Measurements from ENCODE around the gene PRPF39.

Gene PRPF39, protein sequence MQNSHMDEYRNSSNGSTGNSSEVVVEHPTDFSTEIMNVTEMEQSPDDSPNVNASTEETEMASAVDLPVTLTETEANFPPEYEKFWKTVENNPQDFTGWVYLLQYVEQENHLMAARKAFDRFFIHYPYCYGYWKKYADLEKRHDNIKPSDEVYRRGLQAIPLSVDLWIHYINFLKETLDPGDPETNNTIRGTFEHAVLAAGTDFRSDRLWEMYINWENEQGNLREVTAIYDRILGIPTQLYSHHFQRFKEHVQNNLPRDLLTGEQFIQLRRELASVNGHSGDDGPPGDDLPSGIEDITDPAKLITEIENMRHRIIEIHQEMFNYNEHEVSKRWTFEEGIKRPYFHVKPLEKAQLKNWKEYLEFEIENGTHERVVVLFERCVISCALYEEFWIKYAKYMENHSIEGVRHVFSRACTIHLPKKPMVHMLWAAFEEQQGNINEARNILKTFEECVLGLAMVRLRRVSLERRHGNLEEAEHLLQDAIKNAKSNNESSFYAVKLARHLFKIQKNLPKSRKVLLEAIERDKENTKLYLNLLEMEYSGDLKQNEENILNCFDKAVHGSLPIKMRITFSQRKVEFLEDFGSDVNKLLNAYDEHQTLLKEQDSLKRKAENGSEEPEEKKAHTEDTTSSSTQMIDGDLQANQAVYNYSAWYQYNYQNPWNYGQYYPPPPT

DNA sequence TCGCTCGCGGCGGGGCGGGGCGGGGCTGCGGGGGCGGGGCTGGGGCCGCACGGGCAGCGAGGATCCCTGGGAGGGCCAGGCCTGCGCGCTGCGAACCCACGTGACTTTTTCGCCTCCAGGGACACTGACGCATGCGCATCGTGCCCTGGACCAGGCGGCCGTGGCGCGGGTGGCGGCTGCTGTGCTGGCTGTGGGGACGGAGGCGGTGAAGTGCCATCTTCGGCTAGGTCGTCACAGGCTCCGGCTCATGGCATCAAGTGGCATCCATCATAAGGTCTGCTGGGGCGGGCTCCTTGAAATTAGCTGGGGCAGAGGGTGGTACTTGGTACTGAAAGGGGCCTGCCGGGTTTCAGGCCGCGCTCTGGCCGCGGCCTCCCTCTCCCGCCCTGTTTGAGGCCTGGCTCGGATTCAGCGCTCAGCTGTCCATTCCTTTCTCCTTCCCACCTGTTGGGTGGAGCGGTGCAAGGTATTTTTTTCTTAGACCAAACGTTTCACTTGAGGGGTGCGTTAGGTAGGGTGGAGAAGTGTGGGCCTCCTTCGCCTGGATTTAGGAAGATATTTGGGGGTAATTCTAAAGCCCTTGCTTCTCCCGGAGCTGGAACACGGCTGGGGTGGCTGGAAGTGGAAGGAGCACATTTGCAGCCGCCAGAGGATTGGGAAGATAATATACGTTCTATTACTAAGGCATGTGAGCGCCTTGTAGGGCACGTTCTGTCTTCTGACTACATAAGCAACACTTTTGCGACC is at the start of gene PRPF39:
Gene PRPF39 (plus strand): TSS at position 141 of the 747 bp plus-strand sequence. CDS start 11,124 bp downstream, outside the sequence.
- Histone ChIP-seq H3K9ac (ENCODE audit: low read depth, low read length) (peak within 1 kb of the TSS; percentile 98), H3K9me3 (ENCODE audit: control insufficient read depth, insufficient read depth, low read length) (no peaks in the 10 kb centered on the region), H3K36me3 (ENCODE audit: insufficient read depth, low read length) (no peaks in the 10 kb centered on the region), H3K4me1 (ENCODE audit: insufficient read depth, low read length) (peaks cover 11% of the 10 kb centered on the region; the same call in 1 of the 2 replicates)

- peaks cover 6% of the 10 kb centered on the region for H3K9me3 ChIP-seq (ENCODE audit: control insufficient read depth, insufficient read depth, low read length)
- H3K36me3 ChIP-seq (ENCODE audit: insufficient read depth, low read length): peaks cover 3% of the 10 kb centered on the region; the same call in 1 of the 2 replicates
- no peaks in the 10 kb centered on the region for H3K4me1 ChIP-seq (ENCODE audit: insufficient read depth, low read length)
- no peak overlapping the region for H3K9ac ChIP-seq (ENCODE audit: low read depth, low read length)
These were observed 49.2 kb upstream of the PRPF39 start for GRCh38 chr14:45034730-45035129.

DNA sequence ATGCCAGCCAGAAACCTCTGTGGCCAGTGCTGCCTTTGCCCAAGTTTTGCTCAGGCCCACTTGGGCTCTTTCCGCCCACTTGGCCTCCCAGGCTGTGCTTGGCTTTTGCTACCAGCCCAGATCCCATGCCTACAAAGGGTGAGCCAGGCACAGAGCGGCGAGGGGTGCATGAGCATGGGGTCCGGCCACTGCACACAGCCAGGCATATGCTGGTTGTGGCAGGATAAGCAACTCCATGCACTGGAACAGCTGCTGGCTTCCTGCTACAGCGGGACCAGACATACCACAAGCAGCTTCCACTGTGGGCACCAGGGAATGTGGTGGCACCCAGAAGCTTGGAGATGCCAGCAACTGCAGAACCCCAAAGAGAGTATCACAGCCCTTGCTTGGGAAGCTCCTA is 45.7 kb upstream of the PRPF39 start:
- peaks cover 3% of the 10 kb centered on the region; the same call in 1 of the 2 replicates for H3K36me3 ChIP-seq (ENCODE audit: insufficient read depth, low read length)

DNA sequence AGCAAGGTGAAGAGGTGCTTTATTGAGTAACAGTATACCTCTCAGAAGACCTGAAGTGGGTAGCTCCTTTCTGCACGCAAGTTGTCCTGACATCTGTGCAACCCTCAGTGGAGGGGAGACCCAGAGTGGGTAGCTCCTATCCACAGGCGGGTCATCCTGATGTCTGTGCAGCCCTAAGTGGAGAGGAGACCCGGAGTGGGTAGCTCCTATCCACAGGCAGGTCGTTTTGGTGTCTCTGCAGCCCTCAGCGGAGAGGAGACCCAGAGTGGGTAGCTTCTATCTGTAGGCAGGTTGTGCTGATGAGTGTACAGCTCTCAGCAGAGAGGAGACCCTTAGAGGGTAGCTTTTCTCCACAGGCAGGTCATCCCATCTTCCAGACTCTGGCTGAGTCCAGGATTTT is 45.1 kb upstream of the PRPF39 start:
- H3K36me3 ChIP-seq (ENCODE audit: insufficient read depth, low read length): peaks cover 3% of the 10 kb centered on the region; the same call in 1 of the 2 replicates
- peaks cover 6% of the 10 kb centered on the region for H3K9me3 ChIP-seq (ENCODE audit: control insufficient read depth, insufficient read depth, low read length)
- no peaks in the 10 kb centered on the region for H3K4me1 ChIP-seq (ENCODE audit: insufficient read depth, low read length)

More for the DNA sequence above, 45.7 kb upstream of the PRPF39 start:
- no peaks in the 10 kb centered on the region for H3K4me1 ChIP-seq (ENCODE audit: insufficient read depth, low read length)
- H3K9me3 ChIP-seq (ENCODE audit: control insufficient read depth, insufficient read depth, low read length): peaks cover 6% of the 10 kb centered on the region
- H3K9ac ChIP-seq (ENCODE audit: low read depth, low read length): no peak overlapping the region

GRCh38 chr14:45039390-45039789 is 44.5 kb upstream of the PRPF39 start:
- Histone ChIP-seq H3K9me3 (ENCODE audit: control insufficient read depth, insufficient read depth, low read length) (peaks cover 6% of the 10 kb centered on the region), H3K4me1 (ENCODE audit: insufficient read depth, low read length) (no peaks in the 10 kb centered on the region), H3K36me3 (ENCODE audit: insufficient read depth, low read length) (peaks cover 3% of the 10 kb centered on the region; the same call in 1 of the 2 replicates), H3K9ac (ENCODE audit: low read depth, low read length) (no peak overlapping the region)

More for the DNA sequence above, 45.1 kb upstream of the PRPF39 start:
- H3K9ac ChIP-seq (ENCODE audit: low read depth, low read length): no peak overlapping the region

- peaks cover 6% of the 10 kb centered on the region for H3K9me3 ChIP-seq (ENCODE audit: control insufficient read depth, insufficient read depth, low read length)
These were observed 42.3 kb upstream of the PRPF39 start for GRCh38 chr14:45041641-45042040.

DNA sequence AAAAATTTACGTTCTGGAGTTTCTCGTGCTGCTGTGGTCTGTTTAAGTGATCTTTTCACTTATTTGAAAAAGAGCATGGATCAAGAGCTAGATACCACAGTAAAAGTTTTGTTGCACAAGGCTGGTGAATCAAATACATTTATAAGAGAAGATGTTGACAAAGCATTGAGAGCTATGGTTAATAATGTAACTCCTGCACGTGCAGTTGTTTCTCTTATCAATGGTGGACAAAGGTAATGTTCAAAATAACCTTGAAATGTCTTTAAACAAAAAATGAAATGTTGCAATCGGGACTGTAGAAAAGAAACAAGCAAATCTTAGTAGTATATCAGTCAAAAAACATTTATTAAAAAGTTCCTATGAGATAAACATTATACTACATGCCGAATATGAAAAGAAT is 39.3 kb upstream of the PRPF39 start:
- H3K4me1 ChIP-seq (ENCODE audit: insufficient read depth, low read length): no peaks in the 10 kb centered on the region
- no peaks in the 10 kb centered on the region; the same call in 1 of the 2 replicates for H3K36me3 ChIP-seq (ENCODE audit: insufficient read depth, low read length)
- no peak overlapping the region for H3K9ac ChIP-seq (ENCODE audit: low read depth, low read length)
- H3K9me3 ChIP-seq (ENCODE audit: control insufficient read depth, insufficient read depth, low read length): no peaks in the 10 kb centered on the region; the same call in 1 of the 2 replicates

More at GRCh38 chr14:45041641-45042040, 42.3 kb upstream of the PRPF39 start:
- no peak overlapping the region for H3K9ac ChIP-seq (ENCODE audit: low read depth, low read length)
- peaks cover 3% of the 10 kb centered on the region; the same call in 1 of the 2 replicates for H3K36me3 ChIP-seq (ENCODE audit: insufficient read depth, low read length)
- H3K4me1 ChIP-seq (ENCODE audit: insufficient read depth, low read length): no peaks in the 10 kb centered on the region

GRCh38 chr14:45048385-45048784 is 35.5 kb upstream of the PRPF39 start:
- H3K4me1 ChIP-seq (ENCODE audit: insufficient read depth, low read length): no peaks in the 10 kb centered on the region
- H3K9ac ChIP-seq (ENCODE audit: low read depth, low read length): no peak overlapping the region
- H3K9me3 ChIP-seq (ENCODE audit: control insufficient read depth, insufficient read depth, low read length): no peaks in the 10 kb centered on the region
- peaks cover 3% of the 10 kb centered on the region for H3K36me3 ChIP-seq (ENCODE audit: insufficient read depth, low read length)

DNA sequence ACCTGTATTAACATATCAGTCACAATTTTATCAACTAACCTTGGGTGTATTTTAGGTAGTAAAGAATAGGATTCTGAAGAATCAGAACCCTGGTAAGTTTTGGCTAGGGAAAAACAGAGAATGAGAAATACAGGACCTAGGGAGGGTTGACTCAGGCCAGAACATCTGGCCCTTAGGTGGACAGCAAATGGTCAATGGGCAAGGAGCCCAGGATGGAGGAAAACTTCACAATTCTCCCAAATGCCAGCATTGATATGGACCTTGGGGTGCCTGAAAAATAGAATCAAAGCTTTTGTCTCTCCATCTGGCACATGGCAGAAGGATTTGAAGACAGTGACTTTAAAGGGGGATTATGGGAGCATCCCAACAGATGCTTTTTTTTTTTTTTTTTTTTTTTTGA is 32.7 kb upstream of the PRPF39 start:
- Histone ChIP-seq H3K9ac (ENCODE audit: low read depth, low read length) (no peak overlapping the region), H3K9me3 (ENCODE audit: control insufficient read depth, insufficient read depth, low read length) (no peaks in the 10 kb centered on the region), H3K4me1 (ENCODE audit: insufficient read depth, low read length) (no peaks in the 10 kb centered on the region), H3K36me3 (ENCODE audit: insufficient read depth, low read length) (peaks cover 3% of the 10 kb centered on the region)

DNA sequence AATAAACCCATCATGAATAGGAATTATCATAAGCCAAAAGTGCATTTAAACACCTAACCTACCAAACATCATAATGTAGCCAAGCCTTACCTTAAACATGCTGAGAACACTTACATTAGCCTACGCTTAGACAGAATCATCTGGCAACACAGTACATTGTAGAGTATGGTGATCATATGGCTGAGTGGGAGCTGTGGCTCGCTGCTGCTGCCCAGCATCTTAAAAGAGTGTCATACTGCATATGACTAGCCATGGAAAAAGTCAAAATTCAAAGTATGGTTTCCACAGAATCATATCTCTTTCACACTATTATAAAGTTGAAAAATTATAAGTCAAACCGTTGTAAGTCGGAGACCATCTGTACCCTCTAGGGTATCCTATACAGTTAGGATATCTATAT is 32.0 kb upstream of the PRPF39 start:
- Histone ChIP-seq H3K4me1 (ENCODE audit: insufficient read depth, low read length) (no peaks in the 10 kb centered on the region), H3K9ac (ENCODE audit: low read depth, low read length) (no peak overlapping the region), H3K9me3 (ENCODE audit: control insufficient read depth, insufficient read depth, low read length) (no peaks in the 10 kb centered on the region), H3K36me3 (ENCODE audit: insufficient read depth, low read length) (peaks cover 3% of the 10 kb centered on the region; the same call in 1 of the 2 replicates)

DNA sequence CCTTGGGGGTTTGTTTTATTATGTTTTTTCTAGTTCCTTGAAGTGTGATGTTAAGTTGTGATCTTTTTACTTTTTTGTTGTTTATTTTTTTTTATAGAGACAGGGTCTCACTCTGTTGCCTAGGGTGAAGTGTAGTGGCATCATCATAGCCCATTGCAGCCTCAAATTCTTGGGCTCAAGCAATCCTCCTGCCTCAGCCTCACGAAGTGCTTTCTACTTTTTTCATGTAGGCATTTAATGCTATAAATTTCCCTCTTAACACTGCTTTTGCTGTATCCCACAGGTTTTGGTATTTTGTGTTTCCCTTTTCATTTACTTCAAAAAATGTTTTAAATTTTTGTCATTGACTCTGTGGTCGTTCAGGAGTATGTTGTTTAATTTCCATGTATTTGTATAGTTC is 26.6 kb upstream of the PRPF39 start:
- H3K4me1 ChIP-seq (ENCODE audit: insufficient read depth, low read length): no peaks in the 10 kb centered on the region
- no peaks in the 10 kb centered on the region for H3K36me3 ChIP-seq (ENCODE audit: insufficient read depth, low read length)
- H3K9ac ChIP-seq (ENCODE audit: low read depth, low read length): no peak overlapping the region
- H3K9me3 ChIP-seq (ENCODE audit: control insufficient read depth, insufficient read depth, low read length): no peaks in the 10 kb centered on the region

DNA sequence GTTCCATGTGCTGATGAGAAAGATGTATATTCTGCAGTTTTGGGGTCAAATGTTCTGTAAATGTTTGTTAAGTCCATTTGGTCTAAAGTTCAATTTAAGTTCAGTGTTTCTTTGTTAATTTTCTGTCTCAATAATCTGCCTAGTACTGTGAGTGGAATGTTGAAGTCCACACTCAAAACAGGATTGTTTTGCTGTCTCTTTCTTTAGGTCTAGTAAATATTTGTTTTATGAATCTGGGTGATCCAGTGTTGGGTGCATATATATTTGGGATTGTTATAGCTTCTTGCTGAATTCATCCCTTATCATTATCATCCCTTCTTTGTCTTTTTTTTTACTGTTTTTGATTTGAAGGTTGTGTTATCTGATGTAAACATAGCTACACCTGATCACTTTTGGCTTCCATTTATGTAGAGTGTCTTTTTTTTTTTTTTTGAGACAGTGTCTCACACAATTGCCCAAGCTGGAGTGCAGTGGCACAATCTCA is 26.0 kb upstream of the PRPF39 start:
- Histone ChIP-seq H3K9ac (ENCODE audit: low read depth, low read length) (no peak overlapping the region), H3K9me3 (ENCODE audit: control insufficient read depth, insufficient read depth, low read length) (no peaks in the 10 kb centered on the region), H3K4me1 (ENCODE audit: insufficient read depth, low read length) (no peaks in the 10 kb centered on the region), H3K36me3 (ENCODE audit: insufficient read depth, low read length) (no peaks in the 10 kb centered on the region)

DNA sequence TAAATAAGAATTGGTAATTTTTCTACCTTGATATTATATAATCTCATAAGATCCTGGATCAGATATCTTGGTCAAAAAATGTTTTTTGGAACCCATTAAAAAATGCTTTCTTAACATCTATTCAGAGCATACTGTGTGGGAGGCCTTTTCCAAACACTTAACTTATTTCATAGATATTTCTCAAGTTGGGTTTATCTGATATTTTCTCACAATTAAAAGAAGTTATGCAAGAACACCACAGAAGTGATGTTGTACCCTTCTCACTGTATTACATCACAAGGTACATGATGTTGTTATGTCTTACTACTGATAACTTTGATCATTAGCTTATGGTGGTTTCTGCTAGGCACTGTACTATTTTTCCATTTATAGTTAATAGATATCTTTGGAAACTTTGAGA is 23.4 kb upstream of the PRPF39 start:
- Histone ChIP-seq H3K9me3 (ENCODE audit: control insufficient read depth, insufficient read depth, low read length) (no peaks in the 10 kb centered on the region), H3K9ac (ENCODE audit: low read depth, low read length) (no peak overlapping the region), H3K36me3 (ENCODE audit: insufficient read depth, low read length) (no peaks in the 10 kb centered on the region), H3K4me1 (ENCODE audit: insufficient read depth, low read length) (no peaks in the 10 kb centered on the region)

DNA sequence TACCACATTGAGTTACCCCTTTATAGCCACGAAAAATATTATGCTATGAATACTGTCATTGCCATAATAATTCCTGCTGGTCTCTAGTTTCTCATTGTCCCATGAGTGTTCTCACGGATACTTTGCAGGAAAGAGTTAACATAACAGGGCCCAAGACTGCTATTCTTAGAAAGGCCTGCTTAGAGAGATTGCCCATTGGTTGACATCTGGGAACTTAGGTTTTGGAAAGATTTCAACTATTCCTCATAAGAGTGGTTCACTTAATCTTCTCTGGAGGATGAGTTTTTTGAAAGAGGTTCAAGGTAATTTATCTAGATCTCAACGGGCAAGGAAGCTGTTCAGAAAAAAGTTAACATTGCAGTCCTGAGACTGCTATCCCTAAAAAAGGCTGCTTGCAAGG is 18.4 kb upstream of the PRPF39 start:
- H3K4me1 ChIP-seq (ENCODE audit: insufficient read depth, low read length): no peaks in the 10 kb centered on the region
- no peaks in the 10 kb centered on the region for H3K9me3 ChIP-seq (ENCODE audit: control insufficient read depth, insufficient read depth, low read length)
- no peak overlapping the region for H3K9ac ChIP-seq (ENCODE audit: low read depth, low read length)
- H3K36me3 ChIP-seq (ENCODE audit: insufficient read depth, low read length): no peaks in the 10 kb centered on the region

Measured in ES-I3 (cell line).